ENCODE results near the gene SLC25A18. TPM values are rescaled to one million over a fixed set of nuclear protein-coding genes. Genes with fewer than 3 reads are reported as not detected.
A peak's percentile ranks its signal among the peaks of the same experiment; 100 is the strongest.
"Not testable (repeated sequence)": the region's sequence is repeated elsewhere in the genome, so short reads cannot be mapped to it uniquely, and the experiment has no call there.

The SLC25A18 gene
- total RNA-seq = 1 to 10 TPM in 2 of 4 donors, under 1 TPM in 2; 0.26 to 3.1 (median 0.80) TPM

GRCh38 chr22:17562906-17563870, at the start of gene SLC25A18:
SLC25A18 (plus strand) TSS chr22:17563498; CDS start chr22:17579945, 16,447 bp downstream.
- H3K36me3 ChIP-seq = no peaks in the 10 kb centered on the region
- 66% methylated on average over 17 of the region's 17 CpGs for WGBS
- H3K4me1 ChIP-seq = peaks cover 17% of the 10 kb centered on the region
- no peaks in the 10 kb centered on the region for H3K9me3 ChIP-seq
- H3K27me3 ChIP-seq = no peaks in the 10 kb centered on the region
- peak within 1 kb of the TSS; percentile 77 for H3K27ac ChIP-seq
- peak in 1 of 3 donors; percentile 5 for TF ChIP-seq POLR2AphosphoS5 (IDR thresholded peaks at IDR 0.05)
- no peak for TF ChIP-seq EP300 (IDR thresholded peaks at IDR 0.05)
- no peak for DNase-seq (ENCODE audit: low spot score in 2 of 2)
- peak within 1 kb of the TSS; percentile 9 for H3K4me3 ChIP-seq

- H3K27me3 ChIP-seq = no peaks in the 10 kb centered on the region
- H3K4me3 ChIP-seq = no peak overlapping the region
- H3K9me3 ChIP-seq = no peaks in the 10 kb centered on the region
- H3K4me1 ChIP-seq = no peaks in the 10 kb centered on the region
- no peak for DNase-seq (ENCODE audit: low spot score in 2 of 2)
- no peaks in the 10 kb centered on the region for H3K36me3 ChIP-seq
- no peak overlapping the region for H3K27ac ChIP-seq
- WGBS = 25% methylated on average over 2 of the region's 2 CpGs
- no peak for TF ChIP-seq POLR2AphosphoS5 (IDR thresholded peaks at IDR 0.05)
- no peak for TF ChIP-seq EP300 (IDR thresholded peaks at IDR 0.05)
- no peak for TF ChIP-seq POLR2A (IDR thresholded peaks at IDR 0.05)
- no peak for TF ChIP-seq CTCF (IDR thresholded peaks at IDR 0.05)
These were observed 49.7 kb upstream of the SLC25A18 start for GRCh38 chr22:17513612-17514011.

GRCh38 chr22:17514084-17514483, 49.2 kb upstream of the SLC25A18 start:
- DNase-seq (ENCODE audit: low spot score in 2 of 2) = no peak
- no peaks in the 10 kb centered on the region for H3K36me3 ChIP-seq
- WGBS = 67% methylated on average over 7 of the region's 7 CpGs
- no peak overlapping the region for H3K4me3 ChIP-seq
- H3K27ac ChIP-seq = no peak overlapping the region
- H3K9me3 ChIP-seq = no peaks in the 10 kb centered on the region
- no peaks in the 10 kb centered on the region for H3K27me3 ChIP-seq
- TF ChIP-seq CTCF (IDR thresholded peaks at IDR 0.05) (no peak), EP300 (IDR thresholded peaks at IDR 0.05) (no peak), POLR2A (IDR thresholded peaks at IDR 0.05) (no peak), POLR2AphosphoS5 (IDR thresholded peaks at IDR 0.05) (no peak)
- no peaks in the 10 kb centered on the region for H3K4me1 ChIP-seq

- no peaks in the 10 kb centered on the region for H3K27me3 ChIP-seq
- H3K9me3 ChIP-seq = no peaks in the 10 kb centered on the region
- WGBS = 36% methylated on average over 3 of the region's 3 CpGs
- no peak overlapping the region for H3K4me3 ChIP-seq
- no peak for DNase-seq (ENCODE audit: low spot score in 2 of 2)
- H3K4me1 ChIP-seq = no peaks in the 10 kb centered on the region
- no peaks in the 10 kb centered on the region for H3K36me3 ChIP-seq
- TF ChIP-seq CTCF (IDR thresholded peaks at IDR 0.05) = no peak
- no peak for TF ChIP-seq EP300 (IDR thresholded peaks at IDR 0.05)
- no peak for TF ChIP-seq POLR2AphosphoS5 (IDR thresholded peaks at IDR 0.05)
- no peak for TF ChIP-seq POLR2A (IDR thresholded peaks at IDR 0.05)
- H3K27ac ChIP-seq = no peak overlapping the region
These were observed 44.9 kb upstream of the SLC25A18 start for GRCh38 chr22:17518406-17518805.

GRCh38 chr22:17521971-17522370, 41.3 kb upstream of the SLC25A18 start:
- H3K36me3 ChIP-seq; H3K4me3 ChIP-seq; H3K27ac ChIP-seq; H3K9me3 ChIP-seq; H3K4me1 ChIP-seq; DNase-seq (ENCODE audit: low spot score in 2 of 2); H3K27me3 ChIP-seq: not testable (repeated sequence)
- 100% methylated on average over 1 of the region's 1 CpG for WGBS

GRCh38 chr22:17523925-17524324, 39.4 kb upstream of the SLC25A18 start:
- WGBS = 90% methylated on average over 10 of the region's 10 CpGs
- Histone ChIP-seq H3K4me1 (peaks cover 2% of the 10 kb centered on the region), H3K9me3 (no peaks in the 10 kb centered on the region), H3K27me3 (no peaks in the 10 kb centered on the region), H3K36me3 (no peaks in the 10 kb centered on the region), H3K4me3 (no peak overlapping the region), H3K27ac (no peak overlapping the region)
- TF ChIP-seq CTCF (IDR thresholded peaks at IDR 0.05) = no peak
- no peak for TF ChIP-seq POLR2A (IDR thresholded peaks at IDR 0.05)
- no peak for TF ChIP-seq EP300 (IDR thresholded peaks at IDR 0.05)
- no peak for TF ChIP-seq POLR2AphosphoS5 (IDR thresholded peaks at IDR 0.05)
- DNase-seq (ENCODE audit: low spot score in 2 of 2) = no peak
